SJCRH30 (cell line): Measurements from ENCODE around the gene HERPUD1. TPM values are rescaled to one million over a fixed set of nuclear protein-coding genes. Genes with fewer than 3 reads are reported as not detected.

Source experiments
- DNase-seq, 2 experiments: peaks; one replicate each; pipeline ENCODE4 v3.0.0-alpha.2; 2015 to 2020
- H3K27ac ChIP-seq: fragments of 250-450 bp; sonication (Bioruptor Pico); 2 replicates; pipeline ENCODE4 v1.5.1; 2020; ENCODE audit warnings: mild to moderate bottlenecking, moderate library complexity
- H3K27me3 ChIP-seq: fragments of 250-450 bp; sonication (Bioruptor Pico); 2 replicates; pipeline ENCODE4 v1.5.1; 2020; ENCODE audit warnings: mild to moderate bottlenecking, moderate library complexity
- H3K36me3 ChIP-seq: fragments of 250-450 bp; sonication (Bioruptor Pico); 2 replicates; pipeline ENCODE4 v1.5.1; 2020; ENCODE audit warnings: mild to moderate bottlenecking, moderate library complexity
- H3K4me1 ChIP-seq: fragments of 250-450 bp; sonication (Bioruptor Pico); 2 replicates; pipeline ENCODE4 v1.5.1; 2020; ENCODE audit warnings: mild to moderate bottlenecking, moderate library complexity
- H3K4me3 ChIP-seq: fragments of 250-450 bp; sonication (Bioruptor Pico); 2 replicates; pipeline ENCODE4 v1.5.1; 2020; ENCODE audit warnings: mild to moderate bottlenecking, moderate library complexity
- H3K9me3 ChIP-seq: fragments of 250-450 bp; sonication (Bioruptor Pico); replicated peaks from 2 replicates; pipeline ENCODE4 v1.5.1; 2020; ENCODE audit warnings: mild to moderate bottlenecking, moderate library complexity
- total RNA-seq: library from RNA; depleted of rRNA; stranded (reverse); fragments of >200 nt; shearing (Covaris generic); gene quantifications from 2 replicates; pipeline ENCODE4 v1.2.3, GENCODE V29; 2014; rRNA removed

HERPUD1 gene
- total RNA-seq, 1 experiment from 2014 or later = 103 TPM

DNA sequence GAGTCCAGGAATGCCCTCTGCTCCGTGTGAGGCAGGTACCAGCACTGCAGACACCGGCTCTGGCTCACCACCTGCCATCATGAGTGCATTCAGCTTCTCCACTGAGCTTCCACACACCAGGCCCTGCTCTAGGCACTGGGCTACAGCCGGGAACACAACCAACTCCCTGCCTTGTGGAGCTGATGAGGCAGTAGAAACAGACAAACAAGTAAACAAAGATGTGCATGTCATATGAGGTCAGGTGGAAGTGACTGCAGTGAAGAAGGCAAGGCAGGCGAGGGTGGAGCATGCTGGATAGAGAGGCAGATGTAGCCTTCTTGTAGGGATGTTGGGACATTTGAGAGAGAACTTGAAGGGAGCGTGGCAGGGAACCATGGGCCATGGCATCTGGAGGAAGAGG lies 62.4 kb downstream of the HERPUD1 start:
- H3K27me3 ChIP-seq = peaks cover 13% of the 10 kb centered on the region; the same call in 1 of the 2 replicates
- no peak overlapping the region for H3K27ac ChIP-seq
- 0 out of 2 replicates have a peak, but pooled peaks cover 2% of the 10 kb centered on the region for H3K4me1 ChIP-seq
- H3K4me3 ChIP-seq = no peak overlapping the region
- no peaks in the 10 kb centered on the region for H3K9me3 ChIP-seq
- H3K36me3 ChIP-seq = no peaks in the 10 kb centered on the region
- no peak for DNase-seq

Other genes starting within 250 kb of the HERPUD1 start
- 95.4 and 97.1 TPM in 2 replicates for gene MT1X, start 249.7 kb upstream of the HERPUD1 start, total RNA-seq
- 194 and 201 TPM in 2 replicates for gene NUP93, start 202.0 kb upstream of the HERPUD1 start, total RNA-seq
- gene SLC12A3, start 66.9 kb upstream of the HERPUD1 start, total RNA-seq = not detected in 2 replicates
- 0.14 TPM in 1 of 2 replicates, not detected in the other for gene CETP, start 29.8 kb downstream of the HERPUD1 start, total RNA-seq
- 1.5 and 2.9 TPM in 2 replicates for gene NLRC5, start 57.4 kb downstream of the HERPUD1 start, total RNA-seq
- gene CPNE2, start 160.4 kb downstream of the HERPUD1 start, total RNA-seq = 33.1 and 39.0 TPM in 2 replicates